ENCODE data around the gene ADH5.
"Not testable (repeated sequence)": the region's sequence is repeated elsewhere in the genome, so short reads cannot be mapped to it uniquely, and the experiment has no call there.

Gene ADH5

DNA sequence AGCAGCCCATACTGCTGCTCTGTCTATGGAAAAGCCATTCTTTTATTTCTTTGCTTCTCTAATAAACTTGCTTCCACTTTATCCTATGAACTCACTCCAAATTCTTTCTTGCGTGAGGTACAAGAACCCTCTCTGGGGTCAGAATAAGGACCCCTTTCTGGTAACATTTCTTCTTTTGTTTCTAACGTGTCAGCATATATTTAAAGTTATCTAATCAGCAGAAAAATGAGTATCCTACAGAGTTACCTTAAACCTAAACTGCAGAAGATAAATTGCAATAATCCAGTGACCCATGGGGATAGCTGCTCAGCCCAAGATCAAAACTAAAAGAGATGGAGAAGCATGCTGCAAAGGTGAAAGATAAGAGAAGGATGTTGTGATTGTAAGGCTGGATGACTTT lies 4.0 kb downstream of the ADH5 start:
- DNase-seq (ENCODE audit: low read depth, low spot score): no peak

DNA sequence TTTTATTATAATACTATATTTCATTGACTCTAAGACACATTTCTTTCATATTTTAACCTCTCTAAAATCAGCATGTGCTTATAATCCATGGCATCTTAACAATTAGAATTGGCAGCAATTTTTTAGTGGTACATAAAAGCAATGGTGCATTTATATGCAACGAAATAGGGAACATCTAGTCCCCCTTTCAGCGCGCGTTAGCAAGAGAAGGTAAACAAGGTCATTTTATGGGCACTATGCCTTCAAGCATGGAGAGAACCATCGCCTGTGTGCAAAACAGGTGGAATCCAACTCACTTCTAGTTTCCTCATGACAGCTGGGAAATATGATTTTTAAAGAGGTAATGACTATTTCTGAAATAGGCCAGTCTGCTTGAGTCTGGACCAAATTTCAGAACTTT lies 6.4 kb downstream of the ADH5 start:
- no peak for DNase-seq (ENCODE audit: low read depth, low spot score)

DNA sequence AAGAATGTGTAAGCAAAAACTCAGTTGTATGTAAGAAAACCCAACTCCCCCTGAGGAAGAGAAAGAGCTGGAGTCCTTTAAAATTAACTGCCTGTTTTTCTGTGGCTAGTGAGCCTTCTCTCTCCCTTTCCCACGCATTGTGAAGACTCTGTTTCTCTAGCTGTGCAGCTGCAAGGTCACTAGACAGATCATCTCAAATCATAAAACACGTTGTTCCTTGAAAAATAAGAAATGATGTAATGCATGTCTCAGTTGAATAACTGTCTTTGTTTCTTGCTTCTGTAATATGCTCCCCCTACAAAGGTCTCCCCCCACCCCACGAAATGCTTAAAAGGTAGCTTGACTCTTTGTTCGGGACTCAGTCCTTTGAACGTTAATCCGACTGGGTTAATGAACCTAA lies 7.7 kb downstream of the ADH5 start:
- not testable (repeated sequence) for DNase-seq (ENCODE audit: low read depth, low spot score)

DNA sequence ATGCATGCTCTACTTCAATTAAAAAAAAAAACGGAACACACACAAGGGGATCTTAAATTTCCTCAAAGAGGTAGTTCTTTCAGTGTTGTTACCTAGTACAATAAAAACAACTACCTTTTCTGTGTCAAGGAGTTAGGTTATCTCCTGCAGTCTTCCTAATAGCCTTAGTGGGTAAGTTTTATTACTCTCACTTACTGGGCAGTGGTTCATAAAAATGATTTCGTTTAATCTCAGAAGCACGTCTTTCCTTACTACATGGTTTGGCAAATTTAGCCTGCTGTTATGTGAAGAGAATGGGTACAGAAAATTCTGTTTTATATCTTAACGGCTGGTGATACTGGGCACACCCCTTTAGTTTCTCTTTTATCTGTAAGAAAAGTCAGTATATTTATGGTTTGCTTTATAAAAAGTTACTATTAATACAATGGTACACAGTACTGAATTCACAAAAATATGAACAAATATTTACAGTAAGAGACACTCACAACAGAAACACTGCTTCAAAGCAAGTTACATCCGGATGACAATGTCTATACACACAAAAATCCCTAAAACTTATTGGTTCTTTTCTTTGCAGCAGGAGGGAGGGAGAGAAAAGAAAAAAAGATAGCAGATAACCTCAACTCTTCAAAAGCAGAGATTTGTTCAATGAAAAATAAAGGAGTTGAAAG lies 8.8 kb downstream of the ADH5 start:
- no peak for DNase-seq (ENCODE audit: low read depth, low spot score)

DNA sequence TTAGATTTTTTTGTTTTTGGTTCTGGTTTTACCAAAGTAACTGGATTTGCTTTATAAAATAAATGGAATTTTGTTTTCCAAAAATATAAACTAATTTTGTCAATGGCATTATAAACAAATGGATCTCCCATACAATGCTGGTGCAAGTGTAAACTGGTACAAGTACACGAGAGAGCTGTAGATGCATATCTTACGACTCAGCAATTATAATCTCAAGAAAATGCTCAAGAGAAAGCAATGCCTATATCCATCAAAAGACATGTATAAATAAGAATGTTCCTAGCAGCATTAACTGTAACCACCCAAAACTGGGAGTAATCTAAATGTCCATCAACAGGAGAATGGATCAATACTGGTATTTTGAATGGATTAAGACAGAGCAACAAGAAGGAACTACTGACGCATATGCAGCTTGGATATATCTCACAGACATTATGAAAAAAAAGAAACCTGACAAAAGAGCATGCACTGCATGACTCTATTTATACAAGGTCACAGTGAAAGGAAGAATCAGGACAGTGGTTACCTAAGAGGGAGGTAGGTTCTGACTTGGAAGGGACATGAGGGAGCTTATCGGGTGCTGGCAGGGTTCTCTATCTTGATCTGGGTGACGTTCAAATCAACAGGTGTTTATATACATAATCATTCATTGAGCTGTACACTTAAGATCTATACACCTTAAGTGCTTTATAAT lies 9.5 kb downstream of the ADH5 start:
- no peak for DNase-seq (ENCODE audit: low read depth, low spot score)

DNA sequence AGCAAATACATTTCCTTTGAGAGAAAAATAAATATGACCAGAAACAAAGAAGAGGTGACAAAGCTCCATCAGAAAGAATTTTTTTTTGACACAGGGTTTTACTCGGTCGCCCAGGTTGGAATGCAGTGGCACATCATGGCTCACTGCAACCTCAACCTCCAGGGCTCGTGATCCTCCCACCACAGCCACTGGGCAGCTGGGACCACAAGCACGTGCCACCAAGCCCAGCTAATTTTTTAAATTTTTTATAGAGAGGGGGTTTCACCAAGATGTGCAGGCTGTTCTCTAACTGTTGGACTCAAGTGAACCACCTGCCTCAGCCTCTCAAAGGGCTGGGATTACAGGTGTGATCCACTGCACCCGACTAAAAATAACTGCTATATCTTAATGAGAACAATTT lies 10.3 kb downstream of the ADH5 start:
- DNase-seq (ENCODE audit: low read depth, low spot score): no peak

DNA sequence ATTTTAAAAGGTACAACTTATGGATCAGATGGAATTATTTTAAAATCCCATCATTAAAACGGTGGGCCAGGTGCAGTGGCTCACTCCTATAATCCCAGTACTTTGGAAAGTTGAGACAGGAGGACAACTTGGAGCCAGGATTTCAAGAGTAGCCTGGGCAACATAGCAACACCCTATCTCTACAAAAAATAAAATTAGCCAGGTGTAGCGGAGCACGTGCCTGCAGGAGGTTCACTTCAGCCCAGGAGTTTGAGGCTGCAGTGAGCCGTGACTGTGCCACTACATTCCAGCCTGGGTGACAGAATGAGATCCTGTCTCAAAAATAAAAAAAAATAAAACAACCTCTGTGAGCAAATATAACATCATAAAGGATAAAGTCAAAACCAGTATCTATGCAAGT lies 11.4 kb downstream of the ADH5 start:
- no peak for DNase-seq (ENCODE audit: low read depth, low spot score)

DNA sequence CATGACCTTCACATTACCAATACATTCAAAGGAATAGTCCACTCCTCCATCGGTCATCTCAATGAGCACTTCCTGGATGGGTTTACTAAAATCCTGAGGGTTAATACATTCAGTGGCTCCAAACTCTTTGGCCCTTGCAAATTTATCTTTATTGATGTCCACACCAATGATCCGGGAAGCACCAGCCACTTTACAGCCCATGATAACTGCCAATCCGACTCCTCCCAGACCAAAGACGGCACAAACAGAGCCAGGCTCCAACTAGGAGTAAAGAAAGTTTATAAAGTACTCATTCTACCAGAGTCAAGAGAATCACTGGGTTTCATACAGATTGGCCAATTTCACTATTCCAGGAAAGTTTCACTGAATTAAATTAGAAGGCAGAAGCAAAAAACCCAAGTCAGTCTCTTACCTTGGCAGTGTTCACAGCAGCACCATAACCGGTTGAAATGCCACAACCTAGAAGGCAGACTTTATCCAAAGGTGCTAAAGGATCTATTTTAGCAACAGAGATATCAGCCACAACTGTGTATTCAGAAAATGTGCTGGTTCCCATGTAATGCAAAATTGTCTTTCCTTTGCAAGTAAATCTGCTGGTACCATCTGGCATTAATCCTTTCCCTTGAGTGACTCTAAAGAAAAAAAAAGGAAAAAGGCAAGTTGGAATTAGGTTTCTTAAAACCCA lies 12.2 kb downstream of the ADH5 start:
- DNase-seq (ENCODE audit: low read depth, low spot score): no peak

DNA sequence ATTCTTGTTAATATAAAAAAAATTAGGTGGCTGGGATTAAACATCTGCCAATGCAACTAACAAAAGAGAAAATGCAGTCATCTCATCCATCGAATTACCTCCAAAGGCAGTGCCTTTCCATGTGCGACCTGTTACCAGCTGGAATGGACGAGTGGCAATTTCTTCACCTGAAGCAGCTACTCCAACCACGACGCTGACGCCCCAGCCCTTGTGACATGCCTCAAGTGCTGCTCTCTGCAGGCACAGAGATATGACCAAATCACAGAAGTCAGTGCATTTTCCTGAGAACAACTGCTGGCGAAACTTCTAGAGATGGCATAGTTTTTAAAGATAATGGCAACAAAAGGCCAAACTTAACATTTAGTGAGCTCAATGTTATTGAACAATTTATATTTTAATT lies 13.8 kb downstream of the ADH5 start:
- no peak for DNase-seq (ENCODE audit: low read depth, low spot score)

DNA sequence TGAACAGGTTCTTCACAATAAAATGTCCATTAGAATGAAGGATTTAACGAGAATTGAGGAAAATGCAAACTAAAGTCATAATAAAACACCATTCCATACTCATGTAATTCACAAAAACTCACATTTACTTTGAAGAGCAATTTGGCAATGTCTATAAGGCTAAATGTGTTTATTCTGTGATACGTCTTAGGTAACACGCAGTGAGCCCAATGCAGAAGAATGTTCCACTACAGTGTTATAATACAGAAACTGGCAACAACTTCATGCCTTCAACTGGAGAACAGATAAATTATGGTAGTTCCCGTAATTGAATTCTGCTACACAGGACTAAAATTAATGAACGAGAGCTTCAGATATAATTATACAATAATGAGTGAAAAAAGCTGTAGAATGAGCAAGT lies 17.4 kb downstream of the ADH5 start:
- no peak for DNase-seq (ENCODE audit: low read depth, low spot score)

DNA sequence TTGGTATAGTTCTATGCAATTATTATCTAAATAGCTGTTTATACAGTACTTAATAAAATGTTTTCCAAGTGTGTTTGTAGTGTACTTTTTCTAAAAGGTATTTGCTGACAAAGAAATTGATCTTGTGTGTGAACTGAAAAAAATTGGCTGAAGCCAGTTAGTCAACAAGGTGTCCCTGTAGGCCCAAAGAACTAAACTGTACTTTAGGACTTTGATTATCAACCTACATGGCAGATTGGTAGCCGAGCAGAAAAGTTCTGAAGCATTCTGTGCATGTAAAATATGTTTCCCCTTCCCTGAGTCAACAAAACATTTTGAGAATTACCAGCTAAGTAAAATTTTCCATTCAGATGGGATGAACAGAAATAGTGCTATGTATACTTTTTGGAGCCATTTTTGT lies 21.0 kb downstream of the ADH5 start:
- no peak for DNase-seq (ENCODE audit: low read depth, low spot score)

DNA sequence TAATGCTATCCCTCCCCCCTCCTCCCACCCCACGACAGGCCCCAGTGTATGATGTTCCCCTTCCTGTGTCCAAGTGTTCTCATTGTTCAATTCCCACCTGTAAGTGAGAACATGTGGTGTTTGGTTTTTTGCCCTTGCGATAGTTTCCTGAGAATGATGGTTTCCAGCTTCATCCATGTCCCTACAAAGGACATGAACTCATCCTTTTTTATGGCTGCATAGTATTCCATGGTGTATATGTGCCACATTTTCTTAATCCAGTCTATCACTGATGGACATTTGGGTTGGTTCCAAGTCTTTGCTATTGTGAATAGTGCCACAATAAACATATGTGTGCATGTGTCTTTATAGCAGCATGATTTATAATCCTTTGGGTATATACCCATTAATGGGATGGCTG lies 23.1 kb downstream of the ADH5 start:
- DNase-seq (ENCODE audit: low read depth, low spot score): not testable (repeated sequence)

DNA sequence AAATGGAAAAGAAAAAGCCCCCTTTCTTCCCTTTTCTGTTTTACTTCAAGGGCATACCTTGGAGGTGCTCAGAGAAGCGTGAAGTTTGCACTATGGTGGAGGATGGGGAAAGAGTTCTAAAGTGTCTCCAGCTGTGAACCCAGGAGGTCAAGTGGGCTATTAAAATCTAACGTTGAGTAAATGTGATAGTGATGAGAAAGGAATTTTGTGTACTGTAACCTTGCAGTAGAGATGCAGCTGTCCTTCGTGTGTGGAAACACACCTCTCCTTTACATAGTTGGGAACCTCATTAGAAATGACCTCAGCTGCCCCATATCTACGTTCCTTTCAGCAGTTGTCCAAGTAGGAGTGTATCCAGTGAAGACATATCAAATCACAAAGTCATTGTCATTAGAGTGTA lies 26.5 kb downstream of the ADH5 start:
- DNase-seq (ENCODE audit: low read depth, low spot score): no peak

DNA sequence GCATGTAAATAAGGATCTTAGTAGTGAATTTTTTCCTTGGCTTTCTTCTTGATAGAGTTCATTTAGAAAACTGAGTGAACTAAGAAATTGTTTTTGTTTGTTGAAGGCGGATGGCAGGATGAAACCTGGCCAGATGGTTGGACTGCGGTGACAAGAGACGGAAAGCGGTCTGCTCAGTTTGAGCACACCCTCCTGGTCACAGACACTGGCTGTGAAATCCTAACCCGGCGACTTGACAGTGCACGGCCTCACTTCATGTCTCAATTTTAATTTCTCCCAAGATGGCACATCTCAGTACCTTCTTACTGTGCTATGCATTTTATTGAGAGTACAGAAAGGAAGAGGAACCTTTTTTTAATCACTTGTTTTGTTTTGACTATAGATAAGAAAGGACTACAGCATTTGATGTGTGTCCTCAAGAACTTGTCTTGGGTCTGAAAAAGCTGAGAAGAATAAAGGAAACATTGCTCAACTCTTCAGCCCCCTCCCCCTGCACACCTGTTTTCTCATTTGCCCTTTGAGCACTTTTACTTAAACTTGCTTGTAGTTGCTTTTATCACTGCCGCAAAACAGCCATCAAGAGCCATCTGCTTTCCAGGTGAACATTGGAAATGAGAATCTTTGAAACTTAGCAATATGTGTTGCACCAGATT lies 27.4 kb downstream of the ADH5 start:
- DNase-seq (ENCODE audit: low read depth, low spot score): no peak

DNA sequence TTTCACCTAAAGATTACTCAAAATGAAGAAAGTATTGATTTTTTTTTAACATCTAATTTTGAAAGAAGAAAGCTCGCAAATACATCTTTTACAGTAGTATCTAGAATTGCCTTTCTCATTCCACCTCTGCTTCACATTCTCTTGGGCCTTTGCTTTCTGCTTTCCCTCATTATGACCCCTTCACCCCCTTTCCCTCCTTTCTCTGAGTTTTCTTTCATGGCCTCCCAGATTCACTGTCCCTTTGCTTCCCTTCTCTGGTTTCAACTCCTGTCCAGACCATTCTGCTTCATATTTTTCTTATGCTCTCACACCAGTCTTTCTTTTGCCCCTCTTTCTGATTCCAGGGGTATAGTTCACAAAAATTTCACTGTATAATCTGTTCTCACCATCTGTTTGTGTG lies 29.0 kb downstream of the ADH5 start:
- no peak for DNase-seq (ENCODE audit: low read depth, low spot score)

DNA sequence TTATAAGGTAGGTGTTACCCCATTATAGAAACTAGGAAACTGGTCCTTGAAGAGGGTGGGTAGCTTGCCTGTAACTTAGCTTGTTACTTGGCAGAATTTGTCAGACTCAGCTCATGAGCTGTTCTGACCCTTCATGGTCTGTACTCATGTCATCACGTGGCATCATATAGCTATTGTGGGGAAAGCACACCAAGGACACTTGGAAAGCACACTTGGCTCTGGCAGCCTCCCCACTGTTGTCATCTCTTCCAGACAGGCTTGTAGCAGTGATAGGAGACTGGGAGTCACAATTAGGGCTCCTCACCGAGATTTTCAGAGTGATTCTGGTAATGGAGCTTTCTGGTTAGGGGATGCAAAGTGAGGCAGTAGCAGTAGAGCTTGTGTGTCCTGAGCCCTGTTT lies 30.4 kb downstream of the ADH5 start:
- no peak for DNase-seq (ENCODE audit: low read depth, low spot score)

DNA sequence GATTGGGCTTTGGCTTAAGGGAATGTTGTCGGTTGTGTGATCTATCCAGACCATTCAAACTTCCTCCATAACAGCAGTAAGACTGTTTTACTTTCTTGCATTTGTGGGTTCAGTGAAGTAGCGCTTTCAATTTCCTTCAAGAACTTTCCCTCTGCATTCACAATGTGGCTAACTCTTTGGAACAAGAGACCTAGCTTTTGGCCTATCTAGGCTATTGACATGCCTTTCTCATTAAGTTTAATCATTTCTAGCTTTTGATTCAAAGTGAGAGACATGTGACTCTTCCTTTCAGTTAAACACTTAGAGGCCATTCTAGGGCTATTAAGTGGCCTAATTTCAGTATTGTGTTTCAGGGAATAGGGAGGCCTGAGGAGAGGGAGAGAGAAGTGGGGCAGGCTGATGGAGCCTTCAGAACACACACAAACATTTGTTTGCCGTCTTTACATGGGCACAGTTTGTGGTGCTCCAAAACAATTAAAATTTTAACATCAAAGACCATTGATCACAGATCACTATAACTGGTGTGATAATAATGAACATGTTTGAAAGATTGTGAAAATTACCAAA lies 34.1 kb downstream of the ADH5 start:
- no peak for DNase-seq (ENCODE audit: low read depth, low spot score)

DNA sequence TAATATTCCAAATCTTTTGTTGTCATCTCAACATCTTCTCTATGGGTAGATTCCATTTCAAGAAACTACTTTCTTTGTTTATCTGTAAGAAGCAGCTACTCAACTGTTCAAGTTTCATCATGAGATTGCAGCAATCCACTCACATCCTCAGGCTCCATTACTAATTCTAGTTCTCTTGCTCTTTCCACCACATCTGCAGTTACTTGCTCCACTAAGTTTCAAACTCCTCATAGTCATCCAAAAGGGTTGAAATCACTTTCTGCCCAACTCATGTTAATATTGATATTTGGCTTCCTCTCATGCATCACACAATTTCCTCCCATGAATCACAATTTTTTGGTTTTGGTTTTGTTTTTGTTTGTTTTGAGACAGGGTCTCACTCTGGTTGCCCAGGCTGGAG lies 35.7 kb downstream of the ADH5 start:
- no peak for DNase-seq (ENCODE audit: low read depth, low spot score)

DNA sequence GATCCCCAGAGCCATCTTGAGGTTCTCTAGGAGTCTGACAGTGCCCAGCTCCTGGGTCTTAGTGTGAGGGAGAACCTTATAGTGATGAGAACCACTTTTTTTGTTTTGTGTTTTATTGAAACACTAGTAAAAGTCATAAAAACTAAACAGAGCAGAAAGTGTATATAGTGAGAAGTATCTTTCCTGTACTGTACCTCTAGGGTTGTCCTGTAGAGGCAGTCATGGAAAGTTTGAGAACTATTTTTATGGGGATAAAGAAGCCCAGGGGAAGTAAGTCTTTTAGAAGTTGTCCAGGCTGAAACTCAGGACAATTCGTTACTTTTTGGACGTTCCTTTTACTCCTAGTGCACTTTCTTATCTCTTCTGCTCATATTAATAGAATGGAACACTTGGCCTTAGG lies 40.9 kb downstream of the ADH5 start:
- DNase-seq (ENCODE audit: low read depth, low spot score): no peak

DNA sequence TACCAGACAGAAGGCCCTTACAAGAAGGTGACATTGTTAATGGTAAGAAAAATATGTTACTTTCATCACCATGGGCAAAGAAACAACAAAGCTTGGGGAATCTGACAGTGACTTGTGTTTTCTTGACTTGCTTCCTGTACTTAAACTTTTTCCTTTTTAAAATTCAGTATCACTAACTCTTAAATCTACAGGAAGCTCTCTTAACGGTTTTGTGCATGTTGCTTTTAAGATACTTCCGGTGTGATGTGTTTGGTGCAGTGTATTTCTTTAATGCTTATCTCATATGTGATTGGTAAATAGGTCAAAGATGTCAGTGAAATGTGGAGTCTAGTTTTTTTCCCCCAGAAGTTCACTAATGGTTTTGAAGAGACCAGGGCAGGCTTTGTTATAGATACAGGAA lies 45.2 kb downstream of the ADH5 start:
- DNase-seq (ENCODE audit: low read depth, low spot score): no peak

DNA sequence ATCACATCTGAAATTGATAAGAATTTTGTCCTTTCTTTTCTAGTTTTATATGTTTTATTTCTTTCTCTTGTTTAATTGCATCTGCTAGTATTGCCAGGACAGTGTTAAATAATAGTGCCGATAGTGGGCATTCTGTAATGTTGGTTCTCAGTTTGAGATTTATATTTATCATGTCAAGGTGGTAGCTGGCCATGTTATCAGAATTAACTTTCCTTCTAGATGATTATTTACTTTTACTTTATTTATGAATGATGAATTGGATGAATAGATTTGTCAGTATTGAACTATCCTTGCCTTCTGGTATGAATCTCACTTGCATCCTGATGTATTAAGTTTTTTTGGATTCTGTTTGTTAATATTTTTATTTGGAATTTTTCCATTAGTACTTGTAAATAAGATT lies 50.4 kb downstream of the ADH5 start:
- no peak for DNase-seq (ENCODE audit: low read depth, low spot score)

DNA sequence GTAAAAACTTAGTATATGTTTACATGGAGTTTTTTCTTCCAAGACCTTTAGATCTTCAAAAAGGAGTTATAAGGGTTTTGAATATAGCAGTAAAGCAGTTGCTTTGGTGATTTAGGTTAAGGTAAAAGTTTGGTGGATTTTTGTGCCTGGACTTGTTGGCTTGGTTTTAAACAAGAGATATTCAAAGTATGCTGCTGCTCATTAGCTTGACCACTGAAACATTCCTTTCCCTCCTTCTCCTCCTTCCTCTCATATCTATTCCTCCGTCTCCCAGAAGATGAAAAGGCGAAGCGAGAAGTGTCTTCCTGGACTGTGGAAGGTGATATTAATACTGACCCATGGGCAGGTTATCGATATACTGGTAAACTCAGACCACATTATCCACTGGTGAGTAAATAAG lies 54.6 kb downstream of the ADH5 start:
- DNase-seq (ENCODE audit: low read depth, low spot score): no peak
